8988T (cell line): ENCODE measurements around the gene DHRS2.
"Not testable (repeated sequence)": the region's sequence is repeated elsewhere in the genome, so short reads cannot be mapped to it uniquely, and the experiment has no call there.

Source experiments
- DNase-seq: peaks from one replicate; pipeline ENCODE4 v3.0.0; 2011

Gene DHRS2

DNA sequence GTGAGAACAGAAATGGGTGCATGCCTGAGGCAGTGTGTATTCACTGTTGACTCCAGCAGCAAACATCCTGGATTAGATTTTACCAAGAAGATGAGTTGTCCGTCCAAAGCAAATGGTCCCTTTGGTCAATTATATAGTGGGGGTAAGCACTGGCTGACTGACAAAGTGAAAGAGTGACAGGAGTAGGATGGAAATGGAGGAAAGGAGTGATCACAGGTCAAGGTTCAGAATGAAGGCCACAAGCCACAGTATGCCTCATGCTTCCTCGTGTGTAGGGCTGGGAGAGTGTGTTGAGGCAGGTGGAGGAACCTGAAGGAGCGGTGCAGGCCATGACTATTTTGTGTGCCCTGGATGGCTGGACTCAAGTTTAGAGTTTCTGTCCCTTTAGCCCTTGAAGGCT lies 14.3 kb downstream of the DHRS2 start:
- DNase-seq, result no peak

DNA sequence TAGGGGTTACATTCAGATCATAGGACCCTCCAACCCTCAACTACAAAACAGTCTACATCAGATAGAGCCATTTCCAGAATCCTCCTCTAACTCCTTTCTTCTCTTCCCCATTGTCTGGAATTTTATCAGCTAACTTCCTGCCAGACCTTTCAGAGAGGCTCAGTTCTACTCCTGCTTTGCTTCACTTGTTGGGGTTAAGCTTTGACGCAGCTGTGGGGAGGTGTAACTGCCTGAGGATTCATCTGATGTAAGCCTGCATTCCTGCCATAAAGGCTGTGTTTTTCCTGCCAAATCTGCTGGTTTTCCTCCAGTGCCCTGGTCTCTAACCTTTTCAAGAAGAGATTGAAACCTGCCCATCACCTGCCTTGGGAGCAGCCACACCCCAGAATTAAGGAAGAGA lies 16.9 kb downstream of the DHRS2 start:
- no peak for DNase-seq

DNA sequence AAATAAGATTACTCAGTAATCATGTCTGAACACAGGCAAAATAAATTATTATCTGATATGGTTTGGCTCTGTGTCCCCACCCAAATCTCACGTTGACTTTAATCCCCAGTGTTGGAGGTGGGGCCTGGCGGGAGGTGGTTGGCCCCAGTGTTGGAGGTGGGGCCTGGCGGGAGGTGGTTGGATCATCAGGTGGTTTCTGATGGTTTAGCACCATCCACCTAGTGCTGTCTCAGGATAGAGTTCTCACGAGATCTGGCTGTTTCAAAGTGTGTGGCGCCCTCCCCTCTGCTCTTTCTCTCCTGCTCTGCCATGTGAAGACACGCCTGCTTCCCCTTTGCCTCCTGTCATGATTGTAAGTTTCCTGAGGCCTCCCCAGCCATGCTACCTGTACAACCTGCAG lies 18.1 kb downstream of the DHRS2 start:
- no peak for DNase-seq

DNA sequence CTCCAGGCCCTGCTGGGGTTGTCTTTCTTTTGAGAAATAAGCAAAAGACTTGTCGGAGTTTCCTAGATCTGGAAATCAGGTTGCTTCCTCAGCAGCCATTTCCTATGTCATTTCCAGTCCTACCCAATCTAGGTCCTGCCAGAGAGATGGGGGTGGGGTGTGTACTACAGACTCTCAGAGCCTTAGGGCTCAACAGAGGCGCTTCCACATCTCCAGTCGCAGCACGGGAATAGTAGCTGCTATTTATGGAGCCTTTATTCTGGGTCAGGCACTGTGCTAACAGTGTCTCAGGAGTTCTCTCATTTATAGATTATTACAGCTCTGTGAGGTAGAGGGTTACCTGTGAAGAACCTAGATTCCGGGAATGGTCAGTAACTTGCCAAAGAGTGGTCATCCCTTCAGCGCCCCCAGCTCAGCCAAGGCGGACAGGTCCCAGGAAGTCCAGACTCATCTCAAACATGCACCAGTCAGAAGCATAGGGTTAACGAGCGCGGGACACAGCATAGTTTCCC lies 21.9 kb downstream of the DHRS2 start:
- no peak for DNase-seq

DNA sequence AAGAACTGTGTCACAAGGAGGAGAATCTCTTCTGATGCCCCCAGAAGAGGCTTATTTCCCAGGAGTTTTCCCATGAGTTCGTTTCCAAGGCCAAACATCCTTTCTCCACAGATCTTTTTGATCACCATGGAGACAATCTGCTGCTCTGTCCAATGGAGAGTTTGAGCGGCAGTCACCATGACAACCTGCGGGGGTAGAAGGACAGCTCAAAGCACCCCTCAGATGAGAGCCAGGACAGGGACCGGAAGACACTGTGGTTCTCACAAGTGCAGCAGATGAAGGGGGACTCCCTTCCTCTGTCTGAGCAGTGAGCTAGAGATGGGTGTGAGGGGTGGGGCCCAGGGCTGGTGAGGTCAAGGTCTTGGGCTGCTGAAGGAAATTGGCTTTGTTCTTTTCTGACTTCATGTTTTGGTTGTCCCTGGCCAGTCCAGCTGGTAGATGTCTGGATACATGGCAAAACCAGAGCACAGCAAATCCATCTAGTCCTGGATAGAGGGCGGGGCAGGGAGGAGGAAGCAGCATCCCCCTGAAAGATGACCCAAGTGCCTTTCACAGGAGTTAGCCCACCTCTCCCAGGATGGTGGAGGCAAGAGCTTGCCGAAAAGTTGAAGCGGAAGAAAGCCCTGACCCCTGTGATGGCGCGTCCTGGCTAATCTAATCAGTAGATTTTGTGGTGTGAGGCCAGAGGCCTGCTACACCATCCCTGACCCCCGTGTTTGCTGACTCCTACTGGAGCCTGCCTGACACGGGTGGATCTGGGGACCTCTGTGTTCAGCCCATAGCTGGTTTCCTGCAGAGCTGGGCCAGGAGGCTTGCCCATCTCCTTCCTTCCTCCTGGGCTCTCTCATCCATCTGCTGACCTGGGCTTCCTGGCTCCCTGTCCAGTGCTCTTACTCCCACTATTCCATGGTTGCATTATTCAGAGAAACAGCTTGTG lies 24.4 kb downstream of the DHRS2 start:
- no peak for DNase-seq

DNA sequence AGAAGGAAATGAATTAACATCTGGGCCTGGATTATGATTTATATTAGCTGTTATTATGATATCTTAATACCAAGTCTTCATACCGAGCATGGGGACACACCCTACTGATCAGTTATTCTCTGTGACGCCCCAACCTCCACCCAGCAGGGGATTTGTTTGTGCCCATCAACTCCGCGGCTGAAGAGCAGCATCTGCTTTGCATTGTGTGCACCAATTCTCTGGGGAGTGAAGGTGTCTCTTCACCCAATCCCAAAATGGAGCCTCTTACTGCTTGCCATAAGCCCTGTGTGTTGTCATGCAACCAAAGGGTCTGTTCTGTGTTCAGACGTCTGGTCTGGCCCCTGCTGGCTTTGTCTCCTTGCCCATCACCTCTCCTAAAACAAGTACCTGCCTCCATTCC lies 25.4 kb downstream of the DHRS2 start:
- no peak for DNase-seq

DNA sequence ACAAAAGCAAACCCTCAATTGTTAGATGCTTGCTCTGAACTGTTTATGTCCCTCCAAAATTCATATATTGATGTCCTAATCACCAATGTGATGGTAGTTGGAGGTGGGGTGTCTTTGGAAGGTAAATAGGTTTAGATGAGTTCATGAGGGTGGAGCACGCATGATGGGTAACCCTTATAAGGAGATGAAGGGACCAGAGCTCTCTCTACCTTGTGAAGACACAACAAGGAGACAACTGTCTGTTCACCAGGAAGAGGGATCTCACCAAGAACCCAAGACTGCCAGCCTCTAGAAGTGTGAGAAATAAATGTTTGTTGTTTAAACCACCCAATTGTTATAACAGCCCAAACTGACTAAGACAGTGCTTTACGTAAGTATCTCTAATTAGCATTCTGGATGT lies 27.0 kb downstream of the DHRS2 start:
- DNase-seq, result no peak

DNA sequence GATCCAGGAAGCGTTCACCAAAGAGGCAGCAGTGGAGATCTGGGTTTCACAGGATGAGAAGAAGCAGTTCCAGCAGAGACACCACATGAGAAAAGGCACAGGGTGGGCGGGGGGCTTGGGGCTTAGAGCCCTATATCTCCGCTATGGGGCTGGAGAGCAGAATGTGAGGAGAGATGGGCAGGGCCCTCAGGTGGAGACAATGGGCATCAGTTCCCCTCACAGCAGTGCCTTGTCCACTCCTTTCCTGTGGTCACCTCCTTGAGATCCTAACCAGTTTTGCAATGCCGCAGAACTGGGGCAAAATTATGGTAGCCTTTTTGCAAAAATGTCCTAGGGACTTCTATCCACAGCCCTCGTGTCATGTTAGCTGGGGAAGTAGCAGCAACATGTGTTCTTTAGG lies 27.5 kb downstream of the DHRS2 start:
- no peak for DNase-seq

DNA sequence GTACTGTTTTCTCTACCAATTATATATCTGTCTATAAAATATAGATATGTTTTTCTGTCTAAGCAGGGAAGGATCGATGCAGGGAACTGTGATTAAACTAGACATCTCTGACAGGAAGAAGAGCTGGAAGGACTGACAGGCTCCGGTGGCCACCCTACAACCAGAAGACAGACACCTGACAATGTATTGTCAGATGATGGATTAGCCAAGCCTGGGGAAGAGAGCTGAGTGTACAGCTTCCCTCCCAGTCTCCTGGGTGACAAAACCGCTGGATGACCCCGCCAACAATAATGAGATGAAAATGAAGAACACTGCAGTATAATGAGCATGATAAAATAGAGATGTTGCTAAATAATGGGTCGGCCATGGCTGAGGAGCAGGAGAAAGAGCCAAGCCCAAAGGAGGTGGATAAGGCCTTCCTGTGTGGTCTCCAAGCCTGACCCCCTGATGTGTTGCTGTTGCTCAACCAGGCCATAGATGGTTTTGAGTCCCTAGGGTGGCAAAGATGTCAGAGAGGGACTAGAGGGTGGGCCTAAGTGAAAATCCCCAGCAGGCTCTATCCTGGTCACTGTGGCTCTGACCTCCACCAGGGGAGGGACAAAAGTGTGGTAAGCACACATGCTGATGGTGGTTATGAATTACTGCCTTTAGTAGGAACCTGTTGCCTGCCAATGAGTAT lies 28.2 kb downstream of the DHRS2 start:
- no peak for DNase-seq

DNA sequence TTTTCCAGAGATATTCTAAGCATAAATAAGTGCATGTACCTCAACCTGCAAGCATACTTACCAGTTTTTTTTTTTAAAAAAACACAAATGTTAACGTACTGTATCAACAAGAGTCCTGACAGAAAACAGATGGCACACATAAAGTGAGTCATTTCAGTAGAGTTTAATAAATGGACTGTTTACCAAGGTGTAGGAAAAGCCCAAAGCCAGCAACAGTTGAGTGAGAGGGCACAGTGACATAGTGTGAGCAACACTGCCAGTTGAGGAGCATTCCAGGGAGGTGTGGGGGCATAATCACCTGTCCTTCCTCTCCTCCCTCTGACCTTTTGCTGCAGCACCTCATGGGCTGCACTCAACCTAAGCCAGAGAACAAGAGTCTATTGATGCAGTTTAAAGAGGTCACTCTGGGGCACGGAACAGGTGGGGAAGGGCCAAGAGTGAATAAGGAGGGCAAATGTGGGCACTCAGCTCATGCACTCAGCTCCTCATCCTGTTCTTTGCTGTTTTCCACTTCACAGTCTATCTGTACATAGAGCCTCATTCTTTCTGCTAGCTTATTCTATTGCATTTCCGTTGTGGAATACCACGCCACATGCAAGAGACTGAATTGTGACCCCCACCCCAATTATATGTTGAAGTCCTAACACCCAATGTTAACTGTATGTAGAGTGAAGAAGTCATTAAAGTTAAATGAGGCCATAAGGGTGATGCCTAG lies 29.3 kb downstream of the DHRS2 start:
- no peak for DNase-seq

DNA sequence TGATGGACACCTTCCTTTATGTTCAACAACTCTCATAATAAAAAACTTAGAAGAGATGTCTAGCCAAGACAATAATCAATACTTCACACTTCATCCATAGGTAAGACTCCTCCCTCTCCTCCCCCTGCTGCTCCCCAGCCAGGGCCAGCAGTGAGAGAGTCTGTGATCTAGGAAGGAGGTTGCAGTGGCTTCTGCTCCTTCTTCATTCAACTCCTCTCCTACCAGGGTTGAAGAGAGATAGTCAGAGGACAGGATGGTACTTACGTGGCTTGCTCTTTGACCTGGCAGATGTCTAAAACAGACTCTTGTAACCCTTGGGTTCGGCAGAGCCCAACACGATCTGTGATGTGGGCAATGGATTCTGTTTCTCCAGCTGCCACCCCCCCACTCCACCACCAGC lies 31.0 kb downstream of the DHRS2 start:
- DNase-seq, result no peak

DNA sequence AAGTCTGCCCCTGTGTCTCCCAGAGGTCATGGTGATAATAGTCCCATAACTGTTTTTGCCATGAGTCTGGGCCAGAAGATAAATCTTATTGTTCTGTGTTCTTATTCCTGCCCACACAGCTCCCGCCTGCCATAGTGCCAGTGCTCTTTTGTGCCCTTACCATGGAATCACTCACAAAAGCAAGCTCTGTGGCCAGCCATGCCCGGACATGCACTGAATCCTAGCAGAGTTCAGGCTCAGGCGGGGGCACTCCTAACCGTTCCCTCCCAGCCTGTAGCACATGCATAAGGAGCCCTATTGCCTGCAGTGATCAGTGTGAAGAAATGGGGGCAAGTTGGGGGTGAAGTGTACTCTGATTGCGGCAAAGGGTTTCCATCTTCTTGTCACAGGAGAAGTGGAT lies 33.3 kb downstream of the DHRS2 start:
- no peak for DNase-seq

DNA sequence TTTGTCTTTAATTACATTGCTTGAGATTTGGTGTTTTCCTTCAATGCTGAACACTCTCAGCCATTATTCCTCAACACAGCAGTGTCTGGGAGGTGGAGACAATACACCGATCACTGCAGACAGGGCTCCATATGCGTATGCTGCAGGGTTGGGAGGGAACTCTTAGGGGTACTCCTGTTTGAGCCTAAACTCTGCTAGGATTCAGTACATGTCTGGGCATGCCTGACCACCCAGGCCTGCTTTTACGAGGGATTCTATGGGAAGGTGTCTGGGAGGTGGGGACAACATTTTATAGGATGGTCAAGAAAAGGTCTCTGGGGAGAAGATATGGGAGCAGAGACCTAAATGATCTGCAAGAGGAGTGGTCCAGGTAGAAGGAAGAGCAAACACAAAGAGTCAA lies 34.3 kb downstream of the DHRS2 start:
- no peak for DNase-seq

DNA sequence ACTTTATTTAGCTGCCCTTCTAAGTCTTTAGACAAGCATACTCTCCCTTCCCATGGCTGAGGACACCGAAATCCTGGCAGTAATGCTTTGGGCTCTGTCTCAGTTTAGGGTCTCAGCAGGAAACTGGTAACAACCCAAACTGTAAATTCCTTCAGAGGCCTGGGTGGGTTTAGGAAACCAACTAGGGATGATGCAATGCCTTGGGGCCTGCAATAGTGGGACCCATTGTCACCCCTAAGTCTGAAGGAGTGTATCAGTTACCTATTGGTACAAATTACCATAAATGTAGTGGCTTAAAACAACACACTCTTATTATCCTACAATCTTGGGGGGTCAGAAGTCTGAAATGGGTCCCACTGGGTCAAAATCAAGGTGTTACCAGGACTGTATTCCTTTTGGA lies 36.0 kb downstream of the DHRS2 start:
- DNase-seq, result no peak

DNA sequence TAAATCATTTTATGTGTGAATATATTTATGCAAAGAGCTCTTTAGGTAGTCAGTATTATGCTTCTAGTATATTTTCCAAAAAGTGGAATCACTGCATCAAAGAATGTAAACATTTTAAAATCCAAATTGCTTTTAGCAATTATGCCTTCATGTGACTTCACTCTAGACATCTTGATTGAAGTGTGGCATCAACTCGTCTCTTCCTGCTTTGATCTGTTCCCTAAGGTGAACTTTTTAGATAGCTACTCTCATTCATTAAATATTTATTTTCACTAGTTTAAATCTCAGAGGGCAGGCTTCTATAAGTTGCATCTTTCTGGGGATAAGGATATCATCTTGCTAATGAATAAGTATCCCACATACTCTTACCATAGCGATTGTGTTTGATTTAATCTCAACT lies 39.2 kb downstream of the DHRS2 start:
- DNase-seq, result no peak

DNA sequence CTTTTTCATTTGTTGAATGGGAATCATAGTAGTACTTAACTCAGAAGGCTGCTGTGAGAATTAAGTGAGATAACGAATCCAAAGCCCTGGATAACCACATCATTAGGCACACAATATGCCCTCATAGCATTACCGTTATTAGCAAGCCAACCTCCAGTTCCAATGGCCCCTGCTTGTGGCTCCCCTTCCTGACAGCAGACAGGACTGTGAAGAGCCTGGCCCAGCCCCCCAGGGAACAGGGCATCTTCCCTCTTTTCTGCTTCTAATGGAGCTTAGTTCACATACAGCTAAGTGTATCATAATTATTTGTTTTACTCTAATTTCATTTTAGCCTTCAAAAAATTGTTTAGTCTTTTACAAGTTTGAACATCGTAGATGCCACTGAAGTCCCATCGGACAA lies 39.7 kb downstream of the DHRS2 start:
- no peak for DNase-seq

DNA sequence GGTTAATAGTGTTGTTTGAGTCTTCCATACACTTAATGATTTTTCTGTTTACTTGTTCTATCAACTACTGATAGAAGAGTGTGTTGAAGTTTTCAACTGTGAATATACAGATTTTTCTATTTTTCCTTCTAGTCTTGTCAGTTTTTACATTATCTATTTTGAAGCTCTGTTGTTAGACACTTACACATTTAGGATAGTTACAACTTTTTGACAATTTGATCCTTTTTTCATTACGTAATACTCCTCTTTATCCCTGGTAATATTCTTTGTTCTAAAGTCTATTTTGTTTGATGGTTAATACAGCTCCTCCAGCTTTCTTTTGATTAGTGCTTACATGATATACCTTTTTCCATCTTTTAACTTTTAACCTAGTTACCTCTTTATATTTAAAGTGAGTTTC lies 45.2 kb downstream of the DHRS2 start:
- no peak for DNase-seq

DNA sequence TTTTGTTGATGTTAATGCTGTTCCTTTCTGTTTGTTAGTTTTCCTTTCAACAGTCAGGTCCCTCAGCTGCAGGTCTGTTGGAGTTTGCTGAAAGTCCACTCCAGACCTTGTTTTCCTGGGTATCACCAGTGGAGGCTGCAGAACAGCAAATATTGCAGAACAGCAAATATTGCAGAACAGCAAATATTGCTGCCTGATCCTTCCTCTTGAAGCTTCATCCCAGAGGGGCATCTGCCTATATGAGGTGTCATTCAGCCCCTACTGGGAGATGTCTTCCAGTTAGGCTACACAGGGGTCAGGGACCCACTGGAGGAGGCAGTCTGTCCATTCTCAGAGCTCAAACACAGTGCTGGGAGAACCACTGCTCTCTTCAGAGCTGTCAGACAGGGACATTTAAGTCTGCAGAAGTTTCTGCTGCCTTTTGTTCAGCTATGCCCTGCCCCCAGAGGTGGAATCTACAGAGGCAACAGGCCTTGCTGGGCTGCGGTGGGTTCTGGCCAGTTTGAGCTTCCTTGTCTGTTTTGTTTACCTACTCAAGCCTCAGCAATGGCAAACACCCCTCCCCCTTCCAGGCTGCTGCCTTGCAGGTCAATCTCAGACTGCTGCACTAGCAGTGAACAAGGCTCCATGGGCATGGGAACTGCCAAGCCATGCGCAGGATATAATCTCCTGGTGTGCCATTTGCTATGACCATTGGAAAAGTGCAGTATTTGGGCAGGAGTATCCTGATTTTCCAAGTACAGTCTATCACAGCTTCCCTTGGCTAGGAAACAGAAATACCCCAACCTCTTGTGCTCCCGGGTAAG lies 53.7 kb downstream of the DHRS2 start:
- not testable (repeated sequence) for DNase-seq

DNA sequence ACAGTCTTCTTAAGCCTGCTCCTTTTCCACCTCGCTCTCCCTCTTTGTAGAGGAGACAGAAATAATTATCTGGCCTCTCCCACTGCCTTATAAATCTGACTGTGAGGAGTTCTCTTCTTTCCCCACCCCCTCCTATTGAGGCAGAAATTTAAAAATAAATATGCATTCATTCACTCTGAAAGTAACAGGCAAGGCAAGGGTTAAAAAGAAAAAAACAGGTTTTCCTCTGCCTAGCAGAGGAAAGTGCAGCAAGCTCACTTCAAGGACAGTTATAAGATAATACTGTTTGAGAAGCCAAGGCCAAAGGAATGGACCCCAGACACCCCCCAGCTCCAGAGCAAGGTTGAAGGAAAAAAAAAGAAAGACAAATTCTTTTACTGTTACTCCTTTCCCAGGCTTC lies 56.3 kb downstream of the DHRS2 start:
- DNase-seq, result no peak

DNA sequence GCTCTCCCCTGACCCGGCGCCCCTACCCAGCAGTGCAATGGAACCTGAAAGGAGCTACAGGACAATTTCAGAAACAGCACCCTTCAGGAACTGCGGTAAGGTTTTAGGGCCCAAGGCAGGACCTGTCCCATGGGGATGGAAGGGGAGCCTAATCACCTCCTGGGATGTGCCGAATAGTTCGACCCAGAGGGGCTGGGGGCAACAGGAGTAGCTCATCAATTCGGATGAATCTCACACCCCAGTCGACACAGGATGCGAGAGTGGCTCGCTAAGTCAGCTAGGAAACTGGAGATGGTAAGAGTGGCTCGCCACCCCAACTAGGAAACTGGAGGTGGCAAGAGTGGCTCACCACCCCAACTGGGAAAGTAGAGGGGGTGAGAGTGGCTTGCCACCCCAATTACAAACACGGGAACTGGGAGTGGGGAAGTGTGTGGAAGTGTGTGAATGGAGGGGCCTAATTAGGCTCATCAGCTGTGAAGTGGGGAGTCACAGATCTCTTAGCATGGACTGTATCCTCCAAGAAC lies 57.1 kb downstream of the DHRS2 start:
- DNase-seq, result no peak

DNA sequence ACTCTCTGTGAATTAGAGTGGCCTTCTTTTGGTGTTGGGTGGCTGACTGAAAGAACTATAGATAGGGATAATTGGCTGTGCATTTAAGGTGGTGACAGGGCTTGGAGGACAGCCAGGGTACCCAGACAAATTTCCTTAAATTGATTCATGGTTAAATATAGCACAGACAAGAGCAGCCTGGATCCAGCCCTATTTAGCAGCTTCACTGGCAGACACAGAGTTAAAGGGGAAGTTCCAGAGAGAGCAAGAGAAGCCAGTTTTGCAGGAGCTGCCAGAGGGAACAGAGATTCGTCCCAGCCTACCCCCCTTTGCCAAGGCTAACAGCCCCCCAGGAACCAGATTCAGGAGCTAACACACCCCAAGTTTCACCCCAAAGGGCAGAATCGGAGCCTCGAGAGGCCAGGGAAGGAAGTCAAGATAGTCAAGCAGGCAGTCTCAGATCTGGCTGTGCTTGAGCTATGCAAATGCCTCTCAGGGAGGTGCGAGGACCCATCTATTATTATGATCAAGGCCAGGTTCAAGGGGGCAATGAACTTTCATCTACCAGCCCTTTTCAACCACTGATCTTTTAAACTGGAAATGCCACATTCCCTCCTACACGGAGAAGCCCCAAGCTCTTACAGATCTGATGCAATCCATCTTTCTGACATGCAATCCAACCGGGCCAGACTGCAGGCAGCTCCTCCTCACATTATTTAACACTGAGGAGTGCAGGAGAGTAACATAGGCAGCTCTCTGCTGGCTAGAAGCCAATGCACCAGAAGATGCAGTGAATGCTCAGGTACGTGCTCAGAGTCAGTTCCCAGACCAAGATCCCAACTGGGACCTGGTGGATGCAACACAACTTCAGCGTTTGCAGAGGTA lies 58.2 kb downstream of the DHRS2 start:
- DNase-seq, result no peak
